Panc1 (cell line): ENCODE data around the gene PCDHB15.

Source experiments
- TCF7L2 ChIP-seq: IDR thresholded peaks from 2 replicates; pipeline ENCODE4 v1.6.1; 2011; ENCODE audit warnings: mild to moderate bottlenecking, low read depth, low read length, inconsistent platforms
- TF ChIP-seq, protein P1 (sequence below): fragments of 450-650 bp; IDR thresholded peaks from 2 replicates; pipeline ENCODE4 v1.5.1; 2017; ENCODE audit warnings: mild to moderate bottlenecking

DNA sequence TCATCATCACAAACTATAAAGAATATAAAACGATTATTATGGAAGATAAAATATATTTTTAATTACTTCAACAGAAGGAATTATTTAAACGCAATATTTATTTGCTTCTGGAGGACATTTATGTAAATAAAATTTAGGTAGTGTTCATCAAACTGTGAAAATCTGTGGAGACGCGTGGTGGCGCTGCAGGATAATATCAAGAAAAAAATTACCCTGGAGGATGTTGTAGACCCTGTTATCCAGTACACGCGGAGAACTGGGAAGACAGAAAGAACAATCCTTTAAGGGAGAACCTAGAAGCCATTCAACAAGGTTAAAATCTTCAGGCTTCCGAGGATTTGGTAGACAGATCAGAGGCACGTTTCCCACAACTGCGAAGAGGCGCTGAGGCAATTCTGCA is 36.7 kb upstream of the PCDHB15 start, which contains the start of gene PCDHB12:
- TF ChIP-seq, protein P1, sequence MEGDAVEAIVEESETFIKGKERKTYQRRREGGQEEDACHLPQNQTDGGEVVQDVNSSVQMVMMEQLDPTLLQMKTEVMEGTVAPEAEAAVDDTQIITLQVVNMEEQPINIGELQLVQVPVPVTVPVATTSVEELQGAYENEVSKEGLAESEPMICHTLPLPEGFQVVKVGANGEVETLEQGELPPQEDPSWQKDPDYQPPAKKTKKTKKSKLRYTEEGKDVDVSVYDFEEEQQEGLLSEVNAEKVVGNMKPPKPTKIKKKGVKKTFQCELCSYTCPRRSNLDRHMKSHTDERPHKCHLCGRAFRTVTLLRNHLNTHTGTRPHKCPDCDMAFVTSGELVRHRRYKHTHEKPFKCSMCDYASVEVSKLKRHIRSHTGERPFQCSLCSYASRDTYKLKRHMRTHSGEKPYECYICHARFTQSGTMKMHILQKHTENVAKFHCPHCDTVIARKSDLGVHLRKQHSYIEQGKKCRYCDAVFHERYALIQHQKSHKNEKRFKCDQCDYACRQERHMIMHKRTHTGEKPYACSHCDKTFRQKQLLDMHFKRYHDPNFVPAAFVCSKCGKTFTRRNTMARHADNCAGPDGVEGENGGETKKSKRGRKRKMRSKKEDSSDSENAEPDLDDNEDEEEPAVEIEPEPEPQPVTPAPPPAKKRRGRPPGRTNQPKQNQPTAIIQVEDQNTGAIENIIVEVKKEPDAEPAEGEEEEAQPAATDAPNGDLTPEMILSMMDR, result peak; percentile 67
- no peak for TF ChIP-seq TCF7L2
